Right lobe of liver (tissue), 6 donors: ENCODE results near the gene LAMB3. TPM values are rescaled to one million over a fixed set of nuclear protein-coding genes. Genes with fewer than 3 reads are reported as not detected.

Experiments
- ATAC-seq, 4 donors: fragments of 200-7000 bp; cut with Tn5 transposase; one replicate each; pipeline ENCODE4 v1.9.1; 2020; ENCODE audit warnings: mild to moderate bottlenecking in 4 of 4, moderate library complexity in 4 of 4
- DNase-seq, 3 donors: peaks; one replicate each; pipeline ENCODE4 v3.0.0-alpha.2; 2020
- H3K27ac ChIP-seq, 3 donors: fragments of 200-600 bp; one replicate each; pipeline ENCODE4 v1.8.0; 2022
- H3K27me3 ChIP-seq, 2 donors: fragments of 200-600 bp; one replicate each; pipeline ENCODE4 v1.8.0; 2022
- H3K36me3 ChIP-seq, 4 donors: fragments of 200-600 bp; sonication (generic) in 1 of 4; one replicate each; pipeline versions ENCODE4 v1.5.1 to v1.8.0; 2017 to 2022; ENCODE audit warnings: control low read depth in 1 of 4
- H3K4me1 ChIP-seq, 4 donors: fragments of 200-600 bp; sonication (generic) in 1 of 4; one replicate each; pipeline versions ENCODE4 v1.5.1 to v1.8.0; 2017 to 2022; ENCODE audit warnings: control low read depth in 1 of 4
- H3K4me3 ChIP-seq, 3 donors: fragments of 200-600 bp; one replicate each; pipeline ENCODE4 v1.8.0; 2022
- H3K9me3 ChIP-seq, 4 donors: fragments of 200-600 bp; sonication (generic) in 1 of 4; one replicate each; pipeline versions ENCODE4 v1.5.1 to v1.8.0; 2017 to 2022; ENCODE audit warnings: control low read depth in 1 of 4
- CTCF ChIP-seq, 4 donors: fragments of 200-600 bp in 3 of 4; fragments of 450-650 bp in 1 of 4; IDR thresholded peaks; one replicate each; pipeline versions ENCODE4 v1.5.1 to v1.8.0; 2016 to 2022; ENCODE audit warnings: antibody characterized with exemption in 4 of 4, mild to moderate bottlenecking in 2 of 4
- POLR2A ChIP-seq: fragments of 450-650 bp; IDR thresholded peaks from one replicate; pipeline ENCODE4 v1.6.1; 2017; ENCODE audit warnings: antibody characterized with exemption, mild to moderate bottlenecking
- WGBS: methylation state at CpG from one replicate; pipeline ENCODE4 v1.1.6; 2018; ENCODE audit warnings: low coverage, low lambda C conversion rate; ENCODE audit not compliant: insufficient coverage; ENCODE audit errors: missing lambda C conversion rate; 5-methylcytosine and 5-hydroxymethylcytosine counted together
- intact Hi-C, 2 donors: fragments of 100-400 bp; cut with DNase I; formaldehyde crosslinking; loops; one replicate each; pipeline versions ENCODE4 v1.11.2 to v1.14.1; 2022
- total RNA-seq, 6 experiments: library from RNA; depleted of rRNA in 2 of 6; stranded (reverse); fragments of >200 nt in 2 of 6; fragmentation: NEBNext Ultra II Directional in 3 of 6; extraction: Animal tissue kit (Norgen Biotek cat#: 25700) in 3 of 6; gene quantifications; one replicate each; pipeline versions ENCODE4 v1.1.0 to v1.2.4, GENCODE V29; 2016 to 2023
- donor health status: DM: no; HTN: yes; CAD: no.
- donor health status: DM: no; HTN: no; CAD: no.
- donor health status: DM: no; HTN: no; CAD: no.
- donor health status: DM: no; HTN: yes; CAD: no.
- donor health status: DM: no; HTN: yes; CAD: no.

LAMB3 gene
- total RNA-seq, 6 experiments from 2014 or later = 5.0 to 14.6 (median 8.4) TPM

GRCh38 chr1:209601809-209602657, 50.2 kb downstream of the LAMB3 start:
- Histone ChIP-seq H3K4me1 (no peaks in the 10 kb centered on the region), H3K4me3 (no peak overlapping the region), H3K36me3 (no peaks in the 10 kb centered on the region), H3K9me3 (no peaks in the 10 kb centered on the region), H3K27ac (no peak overlapping the region), H3K27me3 (no peaks in the 10 kb centered on the region)
- peak; percentile 68 to 79 (median 78) for TF ChIP-seq CTCF (IDR thresholded peaks at IDR 0.05)
- no peak for TF ChIP-seq POLR2A
- 25% methylated on average over 5 of the region's 6 CpGs for WGBS
- ATAC-seq (peak; percentile 94 to 98 (median 96)), DNase-seq (no peak)
- intact Hi-C loops = no loop called here

- 56% methylated on average over 1 of the region's 1 CpG for WGBS
- Histone ChIP-seq H3K4me1 (no peaks in the 10 kb centered on the region), H3K36me3 (no peaks in the 10 kb centered on the region), H3K9me3 (no peaks in the 10 kb centered on the region), H3K4me3 (no peak overlapping the region), H3K27ac (no peak overlapping the region), H3K27me3 (no peaks in the 10 kb centered on the region)
- TF ChIP-seq CTCF (IDR thresholded peaks at IDR 0.05) (no peak), POLR2A (no peak)
- DNase-seq (no peak), ATAC-seq (no peak)
- intact Hi-C loops = no loop called here
Measured at GRCh38 chr1:209600541-209600940, 51.7 kb downstream of the LAMB3 start.

- DNase-seq (no peak), ATAC-seq (no peak)
- WGBS = 40% methylated on average over 1 of the region's 1 CpG
- Histone ChIP-seq H3K4me1 (no peaks in the 10 kb centered on the region), H3K9me3 (no peaks in the 10 kb centered on the region), H3K36me3 (no peaks in the 10 kb centered on the region), H3K27me3 (no peaks in the 10 kb centered on the region), H3K4me3 (no peak overlapping the region), H3K27ac (no peak overlapping the region)
- intact Hi-C loops = loop anchor here in 1 of 2 donors (10.0 kb wide), 1 partner anchor 167 kb away; no protein-coding TSS in a partner anchor
- no peak for TF ChIP-seq CTCF (IDR thresholded peaks at IDR 0.05)
- no peak for TF ChIP-seq POLR2A
Measured at GRCh38 chr1:209598227-209598626, 54.0 kb downstream of the LAMB3 start.

GRCh38 chr1:209597499-209597898, 54.7 kb downstream of the LAMB3 start:
- no peaks in the 10 kb centered on the region for H3K36me3 ChIP-seq
- no peak for ATAC-seq
- H3K4me1 ChIP-seq = no peaks in the 10 kb centered on the region
- no peak overlapping the region for H3K27ac ChIP-seq
- no peak for TF ChIP-seq POLR2A
- TF ChIP-seq CTCF (IDR thresholded peaks at IDR 0.05) = no peak
- H3K4me3 ChIP-seq = no peak overlapping the region
- no peaks in the 10 kb centered on the region for H3K9me3 ChIP-seq
- no peak for DNase-seq
- H3K27me3 ChIP-seq = no peaks in the 10 kb centered on the region
- intact Hi-C loops = loop anchor here in 1 of 2 donors (10.0 kb wide), 1 partner anchor 167 kb away; no protein-coding TSS in a partner anchor
- 54% methylated on average over 2 of the region's 2 CpGs for WGBS
